ENCODE measurements around the gene IQCN.

The IQCN gene

GRCh38 chr19:18307271-18307681 is 33.0 kb upstream of the IQCN start:
- in situ Hi-C loops (cut with MboI; ENCODE audit: low sequenced_read_pairs) = no loop called here

- in situ Hi-C loops (cut with MboI; ENCODE audit: low sequenced_read_pairs) = no loop called here
Observed at GRCh38 chr19:18306888-18307260, 32.6 kb upstream of the IQCN start.

GRCh38 chr19:18306209-18306887 is 32.1 kb upstream of the IQCN start:
- in situ Hi-C loops (cut with MboI; ENCODE audit: low sequenced_read_pairs) = no loop called here

GRCh38 chr19:18304458-18305310 is 30.4 kb upstream of the IQCN start:
- in situ Hi-C loops (cut with MboI; ENCODE audit: low sequenced_read_pairs) = no loop called here

- in situ Hi-C loops (cut with MboI; ENCODE audit: low sequenced_read_pairs) = no loop called here
Observed at GRCh38 chr19:18304208-18304457, 29.9 kb upstream of the IQCN start.

- in situ Hi-C loops (cut with MboI; ENCODE audit: low sequenced_read_pairs) = no loop called here
Observed at GRCh38 chr19:18301718-18302111, 27.5 kb upstream of the IQCN start.

- in situ Hi-C loops (cut with MboI; ENCODE audit: low sequenced_read_pairs) = no loop called here
Observed at GRCh38 chr19:18300930-18301717, 26.9 kb upstream of the IQCN start.

GRCh38 chr19:18299654-18300053 is 25.4 kb upstream of the IQCN start:
- in situ Hi-C loops (cut with MboI; ENCODE audit: low sequenced_read_pairs) = no loop called here

- in situ Hi-C loops (cut with MboI; ENCODE audit: low sequenced_read_pairs) = no loop called here
Observed at GRCh38 chr19:18298601-18299000, 24.3 kb upstream of the IQCN start.

GRCh38 chr19:18297308-18297707 is 23.1 kb upstream of the IQCN start:
- in situ Hi-C loops (cut with MboI; ENCODE audit: low sequenced_read_pairs) = no loop called here

- in situ Hi-C loops (cut with MboI; ENCODE audit: low sequenced_read_pairs) = no loop called here
Observed at GRCh38 chr19:18295034-18295451, 20.8 kb upstream of the IQCN start.

- in situ Hi-C loops (cut with MboI; ENCODE audit: low sequenced_read_pairs) = no loop called here
Observed at GRCh38 chr19:18294467-18294864, 20.2 kb upstream of the IQCN start.

- in situ Hi-C loops (cut with MboI; ENCODE audit: low sequenced_read_pairs) = no loop called here
Observed at GRCh38 chr19:18293642-18294466, 19.6 kb upstream of the IQCN start.

- in situ Hi-C loops (cut with MboI; ENCODE audit: low sequenced_read_pairs) = no loop called here
Observed at GRCh38 chr19:18292810-18293641, 18.8 kb upstream of the IQCN start.

GRCh38 chr19:18292462-18292809 is 18.2 kb upstream of the IQCN start:
- in situ Hi-C loops (cut with MboI; ENCODE audit: low sequenced_read_pairs) = no loop called here

GRCh38 chr19:18291590-18292461 is 17.6 kb upstream of the IQCN start:
- in situ Hi-C loops (cut with MboI; ENCODE audit: low sequenced_read_pairs) = no loop called here

- in situ Hi-C loops (cut with MboI; ENCODE audit: low sequenced_read_pairs) = no loop called here
Observed at GRCh38 chr19:18291019-18291524, 16.8 kb upstream of the IQCN start.

GRCh38 chr19:18290302-18291018 is 16.2 kb upstream of the IQCN start:
- in situ Hi-C loops (cut with MboI; ENCODE audit: low sequenced_read_pairs) = no loop called here

Data from HL-60/S4 (cell line).